Parathyroid adenoma (tissue), 2 donors: Measurements from ENCODE around the gene TMEM201.

ENCODE experiments used
- H2AFZ ChIP-seq: fragments of 300-600 bp; sonication (generic); one replicate; pipeline ENCODE4 v1.7.0; 2017; ENCODE audit warnings: antibody characterized with exemption, mild to moderate bottlenecking
- H3K27ac ChIP-seq: fragments of 300-600 bp; sonication (generic); one replicate; pipeline ENCODE4 v1.7.0; 2017
- H3K27me3 ChIP-seq: fragments of 300-600 bp; sonication (generic); one replicate; pipeline ENCODE4 v1.7.0; 2017; ENCODE audit warnings: low read length; ENCODE audit not compliant: control insufficient read depth, insufficient read depth
- H3K36me3 ChIP-seq: fragments of 300-600 bp; sonication (generic); one replicate; pipeline ENCODE4 v1.7.0; 2017; ENCODE audit warnings: low read length; ENCODE audit not compliant: control insufficient read depth, insufficient read depth
- H3K4me1 ChIP-seq: fragments of 300-600 bp; sonication (generic); one replicate; pipeline ENCODE4 v1.7.0; 2017; ENCODE audit warnings: control low read depth
- H3K4me2 ChIP-seq: fragments of 300-600 bp; sonication (generic); one replicate; pipeline ENCODE4 v1.7.0; 2017; ENCODE audit warnings: low read length
- H3K4me3 ChIP-seq: fragments of 300-600 bp; sonication (generic); one replicate; pipeline ENCODE4 v1.7.0; 2017; ENCODE audit warnings: low read depth, low read length
- H3K79me2 ChIP-seq: fragments of 300-600 bp; sonication (generic); one replicate; pipeline ENCODE4 v1.7.0; 2017; ENCODE audit warnings: control low read depth
- H3K9ac ChIP-seq: fragments of 300-600 bp; sonication (generic); one replicate; pipeline ENCODE4 v1.7.0; 2017; ENCODE audit warnings: mild to moderate bottlenecking
- H3K9me3 ChIP-seq: fragments of 300-600 bp; sonication (generic); one replicate; pipeline ENCODE4 v1.7.0; 2017; ENCODE audit warnings: low read length; ENCODE audit not compliant: control insufficient read depth
- CTCF ChIP-seq: fragments of 300-600 bp; sonication (generic); IDR thresholded peaks from one replicate; pipeline ENCODE4 v1.7.0; 2017; ENCODE audit warnings: antibody characterized with exemption, mild to moderate bottlenecking
- donor health status: primary hyperparathyroidism.

Gene TMEM201

GRCh38 chr1:9651565-9652378 lies 63.1 kb downstream of the TMEM201 start, which contains the start of gene PIK3CD:
TSS of gene PIK3CD (plus strand) at chr1:9651731. CDS start at chr1:9710456, 58,725 bp downstream.
- H3K79me2 ChIP-seq = no peaks in the 10 kb centered on the region
- no peak within 1 kb of the TSS for H3K9ac ChIP-seq
- no peaks in the 10 kb centered on the region for H3K27me3 ChIP-seq
- TF ChIP-seq CTCF = no peak
- H3K27ac ChIP-seq = no peak within 1 kb of the TSS
- H3K4me3 ChIP-seq = no peak within 1 kb of the TSS
- no peaks in the 10 kb centered on the region for H3K4me1 ChIP-seq
- H3K9me3 ChIP-seq = no peaks in the 10 kb centered on the region
- H2AFZ ChIP-seq = no peak within 1 kb of the TSS
- H3K4me2 ChIP-seq = peak within 1 kb of the TSS; percentile 28
- no peaks in the 10 kb centered on the region for H3K36me3 ChIP-seq

- H3K27me3 ChIP-seq = no peaks in the 10 kb centered on the region
Observed at GRCh38 chr1:9652379-9653209, 63.9 kb downstream of the TMEM201 start.

GRCh38 chr1:9653210-9653490 lies 64.4 kb downstream of the TMEM201 start:
- Histone ChIP-seq H3K9ac (no peak overlapping the region), H3K4me2 (no peak overlapping the region), H3K27ac (no peak overlapping the region), H3K4me1 (no peaks in the 10 kb centered on the region), H3K9me3 (no peaks in the 10 kb centered on the region), H2AFZ (no peak overlapping the region), H3K27me3 (no peaks in the 10 kb centered on the region), H3K4me3 (no peak overlapping the region), H3K79me2 (no peaks in the 10 kb centered on the region), H3K36me3 (no peaks in the 10 kb centered on the region)
- no peak for TF ChIP-seq CTCF

More at GRCh38 chr1:9652379-9653209, 63.9 kb downstream of the TMEM201 start:
- H3K4me2 ChIP-seq = peak overlapping the region; percentile 28
- no peak for TF ChIP-seq CTCF
- H3K36me3 ChIP-seq = no peaks in the 10 kb centered on the region
- H2AFZ ChIP-seq = no peak overlapping the region
- H3K9me3 ChIP-seq = no peaks in the 10 kb centered on the region
- no peaks in the 10 kb centered on the region for H3K4me1 ChIP-seq
- no peak overlapping the region for H3K4me3 ChIP-seq
- no peak overlapping the region for H3K27ac ChIP-seq
- no peaks in the 10 kb centered on the region for H3K79me2 ChIP-seq
- no peak overlapping the region for H3K9ac ChIP-seq

- no peak overlapping the region for H3K4me3 ChIP-seq
- no peak overlapping the region for H3K9ac ChIP-seq
- H3K4me2 ChIP-seq = no peak overlapping the region
- no peak overlapping the region for H2AFZ ChIP-seq
- no peaks in the 10 kb centered on the region for H3K9me3 ChIP-seq
- no peaks in the 10 kb centered on the region for H3K27me3 ChIP-seq
- no peak for TF ChIP-seq CTCF
- H3K4me1 ChIP-seq = no peaks in the 10 kb centered on the region
- H3K36me3 ChIP-seq = no peaks in the 10 kb centered on the region
- no peak overlapping the region for H3K27ac ChIP-seq
- H3K79me2 ChIP-seq = no peaks in the 10 kb centered on the region
Observed at GRCh38 chr1:9653491-9654050, 64.9 kb downstream of the TMEM201 start.
